MCF 10A (cell line): ENCODE measurements around the gene CARD9. TPM values are rescaled to one million over a fixed set of nuclear protein-coding genes. Genes with fewer than 3 reads are reported as not detected.

Experiments used
- BruUV-seq: library from RNA; stranded (reverse); fragments of 400-500 nt; replicated peaks from 2 replicates; lab custom pipeline; 2021; lab: Mats Ljungman, UMichigan
- CTCF ChIA-PET: fragments of 300-600 bp; sonication (Branson Sonifier 250); formaldehyde crosslinking; extraction: SDS; loops from one replicate; lab custom pipeline; 2021; ENCODE audit warnings: antibody characterized with exemption, inconsistent platforms; lab: Yijun Ruan, JAX
- POLR2A ChIA-PET: fragments of 300-600, 350-650 bp; sonication (Branson Sonifier 250); formaldehyde crosslinking; extraction: SDS; loops from one replicate; lab custom pipeline; 2020; ENCODE audit warnings: antibody characterized with exemption, inconsistent platforms; lab: Yijun Ruan, JAX
- DNase-seq: peaks from one replicate; pipeline ENCODE4 v3.0.0-alpha.2; 2018; ENCODE audit not compliant: unreplicated experiment
- H3K27ac Mint-ChIP-seq: one replicate; pipeline ENCODE4 v1.8.0; 2022; ENCODE audit warnings: mild to moderate bottlenecking, low read depth, mixed read lengths; ENCODE audit not compliant: unreplicated experiment
- H3K27me3 Mint-ChIP-seq: one replicate; pipeline ENCODE4 v1.8.0; 2022; ENCODE audit warnings: mixed read lengths; ENCODE audit not compliant: insufficient read depth, unreplicated experiment
- H3K36me3 Mint-ChIP-seq: one replicate; pipeline ENCODE4 v1.8.0; 2022; ENCODE audit warnings: mild to moderate bottlenecking, moderate library complexity, mixed read lengths; ENCODE audit not compliant: insufficient read depth, unreplicated experiment
- H3K4me1 Mint-ChIP-seq: one replicate; pipeline ENCODE4 v1.8.0; 2022; ENCODE audit warnings: mixed read lengths; ENCODE audit not compliant: insufficient read depth, unreplicated experiment
- H3K4me3 Mint-ChIP-seq: one replicate; pipeline ENCODE4 v1.8.0; 2022; ENCODE audit warnings: mild to moderate bottlenecking, moderate library complexity, mixed read lengths; ENCODE audit not compliant: unreplicated experiment
- H3K9me3 Mint-ChIP-seq: one replicate; pipeline ENCODE4 v1.8.0; 2022; ENCODE audit warnings: mixed read lengths; ENCODE audit not compliant: unreplicated experiment
- CTCF ChIP-seq: fragments of 200-600 bp; IDR thresholded peaks from one replicate; pipeline ENCODE4 v1.8.0; 2022; ENCODE audit warnings: antibody characterized with exemption, mild to moderate bottlenecking; ENCODE audit not compliant: unreplicated experiment
- intact Hi-C: fragments of 100-400 bp; cut with micrococcal nuclease; formaldehyde crosslinking; loops from 2 replicates; pipeline ENCODE4 v1.14.1; 2022
- total RNA-seq: library from RNA; stranded (reverse); gene quantifications from 2 replicates; pipeline ENCODE4 v1.2.3, GENCODE V29; 2022

Gene CARD9
- total RNA-seq, 1 experiment from 2014 or later, result 0.33 TPM

GRCh38 chr9:136340356-136341041 lies 33.0 kb downstream of the CARD9 start:
- H3K4me3 Mint-ChIP-seq, result no peak overlapping the region
- no peaks in the 10 kb centered on the region for H3K4me1 Mint-ChIP-seq
- H3K9me3 Mint-ChIP-seq, result no peaks in the 10 kb centered on the region
- POLR2A ChIA-PET, result no interaction called here
- no peak for TF ChIP-seq CTCF
- no peak overlapping the region for H3K27ac Mint-ChIP-seq
- no TSS peak for BruUV-seq
- H3K36me3 Mint-ChIP-seq, result peaks cover 6% of the 10 kb centered on the region
- no peak for DNase-seq
- intact Hi-C loops, result no loop called here
- CTCF ChIA-PET, result interaction anchor here (0.6 to 1.1 kb wide), 5 partner anchors 15 to 144 kb away, joined by 3 to 4 read pairs (median 3); no protein-coding TSS in a partner anchor
- no peaks in the 10 kb centered on the region for H3K27me3 Mint-ChIP-seq

DNA sequence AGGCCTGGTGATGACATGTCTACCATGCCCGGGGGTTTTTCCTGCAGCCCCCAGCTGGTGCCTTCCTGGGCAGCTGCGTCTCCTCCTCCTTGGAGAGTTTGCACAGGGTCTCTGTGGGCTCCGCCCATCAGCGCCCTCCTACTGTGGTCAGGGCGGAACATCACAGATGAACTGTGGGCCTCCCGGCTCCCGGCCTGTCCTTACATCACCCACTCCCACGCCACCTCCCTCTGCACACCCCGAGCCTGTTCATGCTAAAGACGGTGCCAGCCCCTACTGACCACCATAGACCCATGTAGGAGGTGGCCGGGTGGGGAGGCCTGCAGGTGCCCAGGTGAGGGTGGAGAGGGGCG lies 33.5 kb downstream of the CARD9 start:
- Mint-ChIP-seq H3K27ac (no peak overlapping the region), H3K4me1 (no peaks in the 10 kb centered on the region), H3K4me3 (no peak overlapping the region), H3K9me3 (no peaks in the 10 kb centered on the region), H3K27me3 (no peaks in the 10 kb centered on the region), H3K36me3 (peaks cover 6% of the 10 kb centered on the region)
- intact Hi-C loops, result loop anchor here (1.0 to 5.0 kb wide), 3 partner anchors 23 to 302 kb away; partner anchors contain the start of genes DNLZ and SNAPC4
- CTCF ChIA-PET, result interaction anchor here (0.6 to 1.1 kb wide), 8 partner anchors 14 to 342 kb away, joined by 3 to 4 read pairs (median 3); no protein-coding TSS in a partner anchor
- TF ChIP-seq CTCF, result no peak
- POLR2A ChIA-PET, result no interaction called here
- DNase-seq, result no peak
- BruUV-seq, result no TSS peak

- peaks cover 6% of the 10 kb centered on the region for H3K36me3 Mint-ChIP-seq
- intact Hi-C loops, result loop anchor here (1.0 to 5.0 kb wide), 3 partner anchors 24 to 303 kb away; partner anchors contain the start of genes DNLZ and SNAPC4
- no TSS peak for BruUV-seq
- peak; percentile 93 for TF ChIP-seq CTCF
- no peak overlapping the region for H3K27ac Mint-ChIP-seq
- POLR2A ChIA-PET, result no interaction called here
- CTCF ChIA-PET, result interaction anchor here (0.6 to 1.1 kb wide), 7 partner anchors 14 to 342 kb away, joined by 3 to 4 read pairs (median 3); no protein-coding TSS in a partner anchor
- H3K4me1 Mint-ChIP-seq, result no peaks in the 10 kb centered on the region
- H3K9me3 Mint-ChIP-seq, result no peaks in the 10 kb centered on the region
- H3K27me3 Mint-ChIP-seq, result no peaks in the 10 kb centered on the region
- DNase-seq, result peak; percentile 73
- no peak overlapping the region for H3K4me3 Mint-ChIP-seq
These were observed 34.1 kb downstream of the CARD9 start for GRCh38 chr9:136339173-136339957.

- Mint-ChIP-seq H3K9me3 (no peaks in the 10 kb centered on the region), H3K4me1 (no peaks in the 10 kb centered on the region), H3K36me3 (peaks cover 6% of the 10 kb centered on the region), H3K27me3 (no peaks in the 10 kb centered on the region), H3K27ac (no peak overlapping the region), H3K4me3 (no peak overlapping the region)
- CTCF ChIA-PET, result interaction anchor here (0.6 to 1.1 kb wide), 3 partner anchors 63 to 337 kb away, joined by 3 to 7 read pairs (median 4); no protein-coding TSS in a partner anchor
- intact Hi-C loops, result loop anchor here (5.0 kb wide), 1 partner anchor 304 kb away; no protein-coding TSS in a partner anchor
- no TSS peak for BruUV-seq
- TF ChIP-seq CTCF, result no peak
- POLR2A ChIA-PET, result no interaction called here
- no peak for DNase-seq
These were observed 35.0 kb downstream of the CARD9 start for GRCh38 chr9:136338511-136338910.
